ENCODE data around the gene ENDOV.

- TF ChIP-seq EZH2phosphoT487 (IDR thresholded peaks at IDR 0.05; ENCODE audit: borderline replicate concordance) (no peak), CTCF (conservative IDR thresholded peaks at IDR 0.05; ENCODE audit: low read length) (no peak)
These were observed 29.6 kb downstream of the ENDOV start for GRCh38 chr17:80444644-80444979.

All from Loucy (cell line).